Endodermal cell (in vitro differentiated cells): ENCODE results near the gene AMD1. TPM values are rescaled to one million over a fixed set of nuclear protein-coding genes. Genes with fewer than 3 reads are reported as not detected.
A peak's percentile ranks its signal among the peaks of the same experiment; 100 is the strongest.

Experiments used
- DNase-seq: peaks from one replicate; pipeline ENCODE4 v3.0.0-alpha.2; 2017
- H3K27ac ChIP-seq: 2 replicates; pipeline ENCODE4 v1.5.1; 2013; ENCODE audit warnings: mild to moderate bottlenecking, low read depth, low read length, moderate library complexity
- H3K27me3 ChIP-seq: 2 replicates; pipeline ENCODE4 v1.6.1; 2013; ENCODE audit warnings: mild to moderate bottlenecking, low read length, moderate library complexity; ENCODE audit not compliant: insufficient read depth, control insufficient read depth, poor library complexity, severe bottlenecking
- H3K36me3 ChIP-seq: 2 replicates; pipeline ENCODE4 v1.7.0; 2013; ENCODE audit warnings: mild to moderate bottlenecking, low read length, moderate library complexity; ENCODE audit not compliant: control insufficient read depth, insufficient read depth
- H3K4me1 ChIP-seq: one replicate; pipeline ENCODE4 v1.7.0; 2013; ENCODE audit warnings: low read length; ENCODE audit not compliant: control insufficient read depth, insufficient read depth
- H3K4me3 ChIP-seq: 2 replicates; pipeline ENCODE4 v1.5.1; 2013; ENCODE audit warnings: mild to moderate bottlenecking, low read length, moderate library complexity
- H3K9ac ChIP-seq: 2 replicates; pipeline ENCODE4 v1.6.1; 2013; ENCODE audit warnings: mild to moderate bottlenecking, low read length, moderate library complexity; ENCODE audit not compliant: poor library complexity, severe bottlenecking; ENCODE audit errors: extremely low read depth
- H3K9me3 ChIP-seq: 2 replicates; pipeline ENCODE4 v1.6.1; 2013; ENCODE audit warnings: mild to moderate bottlenecking, low read length, moderate library complexity; ENCODE audit not compliant: control insufficient read depth
- H3K27ac Mint-ChIP-seq: 2 replicates; pipeline ENCODE4 v1.8.0; 2020; ENCODE audit warnings: mixed read lengths
- H3K27me3 Mint-ChIP-seq: 2 replicates; pipeline ENCODE4 v1.8.0; 2021; ENCODE audit warnings: mild to moderate bottlenecking, mixed read lengths; ENCODE audit not compliant: insufficient read depth
- H3K36me3 Mint-ChIP-seq: 2 replicates; pipeline ENCODE4 v1.8.0; 2020; ENCODE audit warnings: low read depth, mixed read lengths
- H3K4me1 Mint-ChIP-seq: 2 replicates; pipeline ENCODE4 v1.8.0; 2020; ENCODE audit warnings: mixed read lengths
- H3K4me3 Mint-ChIP-seq: 2 replicates; pipeline ENCODE4 v1.8.0; 2020; ENCODE audit warnings: mild to moderate bottlenecking, moderate library complexity, mixed read lengths
- H3K9me3 Mint-ChIP-seq: 2 replicates; pipeline ENCODE4 v1.8.0; 2020; ENCODE audit warnings: mild to moderate bottlenecking, mixed read lengths
- CTCF ChIP-seq: fragments of 200-600 bp; sonication (generic); conservative IDR thresholded peaks from 2 replicates; pipeline ENCODE4 v1.5.0; 2021; ENCODE audit warnings: antibody characterized with exemption, mild to moderate bottlenecking
- WGBS, 2 experiments: methylation state at CpG; one replicate each; pipeline versions ENCODE4 v1.1.5 to v1.1.7; 2013; ENCODE audit warnings: missing lambda C conversion rate in 2 of 2, mixed read lengths in 1 of 2; ENCODE audit not compliant: insufficient coverage in 1 of 2, insufficient read length in 1 of 2; 5-methylcytosine and 5-hydroxymethylcytosine counted together
- total RNA-seq, 2 donors: library from RNA; stranded (reverse); fragmentation: NEBNext Ultra II Directional in 1 of 2; extraction: Animal tissue kit (Norgen Biotek cat#: 25700) in 1 of 2; gene quantifications; 2 replicates in 1 of 2; 3 replicates in 1 of 2; pipeline ENCODE4 v1.2.1, GENCODE V29; 2021

AMD1 gene
- total RNA-seq, 2 donors from 2014 or later: 71.8 to 87.0 TPM

- Histone ChIP-seq H3K4me3 (peak overlapping the region; percentile 94), H3K9ac (peak overlapping the region; percentile 85), H3K27me3 (no peaks in the 10 kb centered on the region), H3K27ac (peak overlapping the region; percentile 61), H3K9me3 (no peaks in the 10 kb centered on the region), H3K36me3 (no peaks in the 10 kb centered on the region), H3K4me1 (no peaks in the 10 kb centered on the region)
- Mint-ChIP-seq H3K4me3 (peak overlapping the region; percentile 90), H3K4me1 (peaks cover 27% of the 10 kb centered on the region), H3K36me3 (no peaks in the 10 kb centered on the region), H3K27me3 (no peaks in the 10 kb centered on the region), H3K9me3 (no peaks in the 10 kb centered on the region), H3K27ac (peak overlapping the region; percentile 99)
- WGBS, 2 experiments: 0% methylated on average over 13 to 59 of the region's 60 CpGs
- TF ChIP-seq CTCF: no peak
- peak; percentile 67 for DNase-seq
These were observed 429 bp downstream of the AMD1 start for GRCh38 chr6:110874880-110875547.

- WGBS, 2 experiments: 0% methylated on average over 1 to 61 of the region's 61 CpGs
- H3K4me1 Mint-ChIP-seq: peaks cover 30% of the 10 kb centered on the region
These were observed 1.1 kb downstream of the AMD1 start for GRCh38 chr6:110875548-110876169.

GRCh38 chr6:110876170-110876773 is 1.7 kb downstream of the AMD1 start:
- Mint-ChIP-seq H3K4me1 (peaks cover 33% of the 10 kb centered on the region), H3K9me3 (no peaks in the 10 kb centered on the region), H3K4me3 (peak overlapping the region; percentile 90), H3K36me3 (peaks cover 2% of the 10 kb centered on the region), H3K27ac (peak overlapping the region; percentile 88), H3K27me3 (no peaks in the 10 kb centered on the region)
- peak overlapping the region; percentile 61 for H3K27ac ChIP-seq
- WGBS, 2 experiments: 1% methylated on average over 18 to 29 of the region's 29 CpGs
- peaks cover 4% of the 10 kb centered on the region for H3K36me3 ChIP-seq
- H3K27me3 ChIP-seq: no peaks in the 10 kb centered on the region
- H3K4me3 ChIP-seq: peak overlapping the region; percentile 94
- H3K9me3 ChIP-seq: no peaks in the 10 kb centered on the region
- DNase-seq: peak; percentile 95
- no peaks in the 10 kb centered on the region for H3K4me1 ChIP-seq
- peak overlapping the region; percentile 85 for H3K9ac ChIP-seq
- TF ChIP-seq CTCF: no peak

More at GRCh38 chr6:110875548-110876169, 1.1 kb downstream of the AMD1 start:
- peak overlapping the region; percentile 85 for H3K9ac ChIP-seq
- Mint-ChIP-seq H3K27ac (peak overlapping the region; percentile 88), H3K4me3 (peak overlapping the region; percentile 90), H3K27me3 (no peaks in the 10 kb centered on the region), H3K36me3 (no peaks in the 10 kb centered on the region), H3K9me3 (no peaks in the 10 kb centered on the region)
- peaks cover 4% of the 10 kb centered on the region for H3K36me3 ChIP-seq
- H3K27me3 ChIP-seq: no peaks in the 10 kb centered on the region
- peak overlapping the region; percentile 61 for H3K27ac ChIP-seq
- peak; percentile 77 for DNase-seq
- H3K4me1 ChIP-seq: no peaks in the 10 kb centered on the region
- no peaks in the 10 kb centered on the region for H3K9me3 ChIP-seq
- peak overlapping the region; percentile 94 for H3K4me3 ChIP-seq
- no peak for TF ChIP-seq CTCF
